HL-60 (cell line): ENCODE measurements around the gene HS6ST2.

Experiments
- CTCF ChIP-seq: IDR thresholded peaks from one replicate; pipeline ENCODE4 v1.5.1; 2011; ENCODE audit warnings: low read length, control low read depth, inconsistent platforms; ENCODE audit not compliant: insufficient read depth
- GABPA ChIP-seq: IDR thresholded peaks from 2 replicates; pipeline ENCODE4 v1.6.1; 2012; ENCODE audit warnings: low read depth

- no peak for TF ChIP-seq CTCF
- no peak for TF ChIP-seq GABPA
Observed at GRCh38 chrX:132775263-132775823, 183.1 kb downstream of the HS6ST2 start.
